OCI-LY1 (cell line): ENCODE results near the gene VTI1A.

Experiments used
- CTCF ChIP-seq: fragments of 200-600 bp; sonication (generic), shearing (Covaris generic); IDR thresholded peaks from 2 replicates; pipeline ENCODE4 v1.5.1; 2017; ENCODE audit warnings: mild to moderate bottlenecking, antibody characterized with exemption, low read length, moderate library complexity, mixed read lengths
- EZH2 ChIP-seq: fragments of 200-600 bp; sonication (generic), shearing (Covaris generic); IDR thresholded peaks from 2 replicates; pipeline ENCODE4 v1.8.0; 2017; ENCODE audit warnings: borderline replicate concordance, mixed run types, mild to moderate bottlenecking, antibody characterized with exemption, low read length, moderate library complexity, mixed read lengths

GRCh38 chr10:112507046-112507445 lies 60.0 kb downstream of the VTI1A start:
- TF ChIP-seq CTCF (no peak), EZH2 (no peak)
